A673 (cell line): ENCODE data around the gene DDI2. TPM values are rescaled to one million over a fixed set of nuclear protein-coding genes. Genes with fewer than 3 reads are reported as not detected.
A peak's percentile ranks its signal among the peaks of the same experiment; 100 is the strongest.

Experiments used
- BruUV-seq: library from RNA; stranded (reverse); fragments of 400-500 nt; replicated peaks from 2 replicates; lab custom pipeline; 2021; lab: Mats Ljungman, UMichigan
- CTCF ChIA-PET: fragments of 300-600 bp; sonication (Branson Sonifier 250); formaldehyde crosslinking; loops from one replicate; lab custom pipeline; 2022; ENCODE audit warnings: antibody characterized with exemption; lab: Charles Lee
- POLR2A ChIA-PET: fragments of 300-600 bp; sonication (Branson Sonifier 250); formaldehyde crosslinking; loops from one replicate; lab custom pipeline; 2022; ENCODE audit warnings: antibody characterized with exemption; ENCODE audit not compliant: low non-redundant PET; lab: Charles Lee
- DNase-seq: peaks from one replicate; pipeline ENCODE4 v3.0.0-alpha.2; 2015; ENCODE audit warnings: low spot score
- H3K27ac ChIP-seq: fragments of 200-600 bp; sonication (generic); 2 replicates; pipeline ENCODE4 v1.5.1; 2016; ENCODE audit warnings: mixed run types, low read depth, mild to moderate bottlenecking, mixed read lengths, antibody characterized with exemption, low read length; ENCODE audit not compliant: poor library complexity, severe bottlenecking
- H3K27me3 ChIP-seq: fragments of 200-600 bp; sonication (generic); replicated peaks from 2 replicates; pipeline ENCODE4 v1.6.1; 2017; ENCODE audit warnings: mixed run types, low read depth, mild to moderate bottlenecking, mixed read lengths, antibody characterized with exemption, low read length; ENCODE audit not compliant: insufficient read depth, poor library complexity
- H3K36me3 ChIP-seq: fragments of 200-600 bp; sonication (generic); 2 replicates; pipeline ENCODE4 v1.6.1; 2016; ENCODE audit warnings: mixed run types, mild to moderate bottlenecking, mixed read lengths, antibody characterized with exemption, low read length; ENCODE audit not compliant: insufficient read depth, poor library complexity, severe bottlenecking
- H3K4me1 ChIP-seq: fragments of 200-600 bp; sonication (generic); 2 replicates; pipeline ENCODE4 v1.6.1; 2017; ENCODE audit warnings: mixed run types, mild to moderate bottlenecking, mixed read lengths, antibody characterized with exemption, low read length; ENCODE audit not compliant: insufficient read depth, poor library complexity, severe bottlenecking
- H3K4me3 ChIP-seq: fragments of 200-600 bp; sonication (generic); 2 replicates; pipeline ENCODE4 v1.5.1; 2016; ENCODE audit warnings: low read depth, mixed run types, mild to moderate bottlenecking, mixed read lengths, low read length; ENCODE audit not compliant: poor library complexity, severe bottlenecking
- H3K9me3 ChIP-seq: fragments of 200-600 bp; sonication (generic); 2 replicates; pipeline ENCODE4 v1.6.1; 2016; ENCODE audit warnings: mixed run types, low read depth, mild to moderate bottlenecking, mixed read lengths, antibody characterized with exemption, low read length; ENCODE audit not compliant: poor library complexity, severe bottlenecking
- EZH2 ChIP-seq: fragments of 200-600 bp; sonication (generic); IDR thresholded peaks from 2 replicates; pipeline ENCODE4 v1.6.1; 2017; ENCODE audit warnings: borderline replicate concordance, low read depth, mild to moderate bottlenecking, mixed read lengths, antibody characterized with exemption, low read length; ENCODE audit not compliant: poor library complexity, severe bottlenecking
- intact Hi-C: fragments of 100-400 bp; cut with micrococcal nuclease; formaldehyde crosslinking; loops from one replicate; pipeline ENCODE4 v1.10.0; 2022; ENCODE audit not compliant: unreplicated experiment
- total RNA-seq: library from RNA; stranded (reverse); gene quantifications from 2 replicates; pipeline ENCODE4 v1.2.3, GENCODE V29; 2021
- TF ChIP-seq, protein P1 (sequence below): fragments of 300-800, 200-600 bp; sonication (generic); conservative IDR thresholded peaks from 2 replicates; pipeline ENCODE4 v1.5.1; 2017; ENCODE audit warnings: low read depth, mild to moderate bottlenecking, antibody characterized with exemption, low read length, moderate library complexity, mixed read lengths

The DDI2 gene
- total RNA-seq, 1 experiment from 2014 or later = 41.3 TPM

DNA sequence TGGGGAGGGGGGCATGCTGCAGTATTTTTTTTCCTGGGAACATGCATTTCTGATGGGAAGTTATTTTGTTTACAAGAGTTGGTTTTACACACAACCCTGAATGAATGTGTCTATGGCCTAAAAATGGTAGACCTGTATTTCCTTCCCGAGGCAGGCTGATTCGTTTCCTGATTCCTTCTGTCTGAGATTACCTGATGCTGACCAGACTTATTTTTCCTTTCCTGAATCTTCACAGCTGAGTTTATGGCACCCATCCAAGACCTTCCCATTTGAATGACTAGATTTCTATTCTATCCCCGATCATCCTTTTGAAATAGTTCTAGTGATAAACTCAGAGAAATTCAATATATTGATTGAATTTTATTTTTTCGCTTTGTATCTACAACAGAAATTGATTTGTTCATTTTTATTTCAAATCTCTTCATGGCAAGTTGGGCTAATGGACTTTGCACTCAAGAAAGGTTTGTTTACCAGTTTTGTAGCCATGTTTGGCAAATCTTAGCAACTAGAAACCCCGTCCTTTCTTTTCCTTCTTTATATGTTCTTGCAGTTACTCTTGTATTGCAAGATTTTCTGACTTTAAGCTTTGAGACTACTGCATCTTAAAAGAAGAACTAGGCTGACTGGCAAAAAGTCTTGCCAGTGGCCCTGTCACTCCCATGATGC is 51.0 kb downstream of the DDI2 start:
- POLR2A ChIA-PET = no interaction called here
- CTCF ChIA-PET = no interaction called here
- intact Hi-C loops = no loop called here
- TSS peak; percentile 2 for BruUV-seq
- H3K36me3 ChIP-seq = no peaks in the 10 kb centered on the region
- H3K4me3 ChIP-seq = no peak overlapping the region
- H3K27ac ChIP-seq = no peak overlapping the region
- no peaks in the 10 kb centered on the region for H3K4me1 ChIP-seq
- no peak for TF ChIP-seq EZH2
- TF ChIP-seq, protein P1, sequence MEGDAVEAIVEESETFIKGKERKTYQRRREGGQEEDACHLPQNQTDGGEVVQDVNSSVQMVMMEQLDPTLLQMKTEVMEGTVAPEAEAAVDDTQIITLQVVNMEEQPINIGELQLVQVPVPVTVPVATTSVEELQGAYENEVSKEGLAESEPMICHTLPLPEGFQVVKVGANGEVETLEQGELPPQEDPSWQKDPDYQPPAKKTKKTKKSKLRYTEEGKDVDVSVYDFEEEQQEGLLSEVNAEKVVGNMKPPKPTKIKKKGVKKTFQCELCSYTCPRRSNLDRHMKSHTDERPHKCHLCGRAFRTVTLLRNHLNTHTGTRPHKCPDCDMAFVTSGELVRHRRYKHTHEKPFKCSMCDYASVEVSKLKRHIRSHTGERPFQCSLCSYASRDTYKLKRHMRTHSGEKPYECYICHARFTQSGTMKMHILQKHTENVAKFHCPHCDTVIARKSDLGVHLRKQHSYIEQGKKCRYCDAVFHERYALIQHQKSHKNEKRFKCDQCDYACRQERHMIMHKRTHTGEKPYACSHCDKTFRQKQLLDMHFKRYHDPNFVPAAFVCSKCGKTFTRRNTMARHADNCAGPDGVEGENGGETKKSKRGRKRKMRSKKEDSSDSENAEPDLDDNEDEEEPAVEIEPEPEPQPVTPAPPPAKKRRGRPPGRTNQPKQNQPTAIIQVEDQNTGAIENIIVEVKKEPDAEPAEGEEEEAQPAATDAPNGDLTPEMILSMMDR = no peak
- no peaks in the 10 kb centered on the region for H3K27me3 ChIP-seq
- no peak for DNase-seq
- no peaks in the 10 kb centered on the region for H3K9me3 ChIP-seq

DNA sequence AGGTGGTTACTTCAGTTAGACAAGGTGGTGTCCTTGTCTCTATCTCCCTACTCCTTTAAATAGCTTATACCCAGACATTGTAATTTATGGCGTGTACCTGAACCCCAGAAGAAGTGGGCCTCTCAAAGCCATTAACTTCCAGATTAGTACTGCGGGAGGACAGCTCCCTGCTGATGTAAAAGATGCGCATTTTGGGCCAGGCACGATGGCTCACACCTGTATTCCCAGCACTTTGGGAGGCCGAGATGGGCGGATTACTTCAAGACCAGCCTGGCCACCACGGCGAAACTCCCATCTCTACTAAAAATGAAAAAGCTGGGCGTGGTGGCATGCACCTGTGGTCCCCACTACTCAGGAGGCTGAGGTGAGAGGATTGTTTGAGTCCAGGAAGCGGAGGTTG is 51.8 kb downstream of the DDI2 start:
- Histone ChIP-seq H3K4me3 (no peak overlapping the region), H3K4me1 (no peaks in the 10 kb centered on the region), H3K9me3 (no peaks in the 10 kb centered on the region), H3K36me3 (no peaks in the 10 kb centered on the region), H3K27ac (no peak overlapping the region), H3K27me3 (no peaks in the 10 kb centered on the region)
- no peak for DNase-seq
- TF ChIP-seq EZH2 = no peak
- TF ChIP-seq, protein P1 = no peak
- no TSS peak for BruUV-seq
- ChIA-PET POLR2A (no interaction called here), CTCF (no interaction called here)
- intact Hi-C loops = no loop called here

DNA sequence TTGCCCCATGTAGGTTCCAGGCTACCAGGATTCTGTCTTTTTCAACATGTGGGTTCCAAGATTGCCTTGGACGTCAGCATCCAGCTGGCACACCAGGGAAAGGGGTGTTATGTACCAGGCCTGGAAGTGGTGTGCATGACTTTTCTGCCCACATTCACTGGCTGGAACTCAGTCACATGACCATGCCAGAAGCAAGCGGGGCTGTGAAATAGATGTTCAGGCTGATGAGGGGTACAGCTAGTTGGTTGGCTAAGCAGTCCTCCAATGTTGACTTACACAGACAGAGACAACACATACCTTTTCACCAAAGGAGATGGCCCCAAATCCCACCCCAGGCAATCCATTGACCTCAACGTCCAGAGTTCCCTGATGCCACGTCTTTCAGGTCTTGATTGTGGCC is 52.6 kb downstream of the DDI2 start:
- TF ChIP-seq, protein P1 = no peak
- TF ChIP-seq EZH2 = no peak
- intact Hi-C loops = no loop called here

More for the DNA sequence above, 52.6 kb downstream of the DDI2 start:
- no TSS peak for BruUV-seq
- POLR2A ChIA-PET = no interaction called here
- Histone ChIP-seq H3K27ac (no peak overlapping the region), H3K27me3 (no peaks in the 10 kb centered on the region), H3K9me3 (no peaks in the 10 kb centered on the region), H3K36me3 (no peaks in the 10 kb centered on the region), H3K4me1 (no peaks in the 10 kb centered on the region), H3K4me3 (no peak overlapping the region)
- CTCF ChIA-PET = no interaction called here
- no peak for DNase-seq
